HG02870 (cell line): ENCODE results near the gene SREBF2.
"Not testable (repeated sequence)": the region's sequence is repeated elsewhere in the genome, so short reads cannot be mapped to it uniquely, and the experiment has no call there.

Experiments used
- ATAC-seq: cut with Tn5 transposase; IDR thresholded peaks from one replicate; pipeline ENCODE4 v1.9.1; 2021; ENCODE audit warnings: mild to moderate bottlenecking, moderate library complexity; ENCODE audit not compliant: unreplicated experiment

SREBF2 gene

DNA sequence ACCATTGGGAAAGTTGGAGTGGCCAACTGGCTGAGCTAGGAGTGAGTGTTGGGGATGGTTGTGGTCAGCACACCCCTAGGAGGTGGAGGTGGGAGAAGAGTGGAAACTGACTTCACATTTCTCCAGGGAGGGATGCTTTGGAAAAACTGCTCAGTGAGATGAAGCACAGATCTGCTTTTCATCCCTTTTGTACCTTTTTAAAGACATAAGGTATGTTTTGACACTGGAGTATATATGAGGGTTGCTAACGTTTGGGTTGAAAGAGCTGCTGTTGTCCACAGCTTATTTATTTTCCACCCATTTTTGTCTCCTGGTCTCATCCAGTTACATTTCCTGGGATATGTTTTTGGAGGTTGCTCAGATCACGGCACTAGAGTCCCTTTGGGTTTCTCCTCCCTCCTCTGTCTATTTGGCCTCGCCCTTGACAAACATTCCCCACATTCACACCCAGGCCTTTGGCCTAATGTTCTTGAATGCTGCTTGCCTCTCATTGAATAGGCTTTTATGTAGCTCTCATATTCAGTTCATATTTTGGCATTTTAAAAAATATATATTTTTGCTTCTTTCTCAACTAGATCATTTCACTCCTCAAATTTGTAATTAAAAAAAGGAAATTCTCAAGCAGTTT lies 8.3 kb downstream of the SREBF2 start:
- no peak for ATAC-seq

DNA sequence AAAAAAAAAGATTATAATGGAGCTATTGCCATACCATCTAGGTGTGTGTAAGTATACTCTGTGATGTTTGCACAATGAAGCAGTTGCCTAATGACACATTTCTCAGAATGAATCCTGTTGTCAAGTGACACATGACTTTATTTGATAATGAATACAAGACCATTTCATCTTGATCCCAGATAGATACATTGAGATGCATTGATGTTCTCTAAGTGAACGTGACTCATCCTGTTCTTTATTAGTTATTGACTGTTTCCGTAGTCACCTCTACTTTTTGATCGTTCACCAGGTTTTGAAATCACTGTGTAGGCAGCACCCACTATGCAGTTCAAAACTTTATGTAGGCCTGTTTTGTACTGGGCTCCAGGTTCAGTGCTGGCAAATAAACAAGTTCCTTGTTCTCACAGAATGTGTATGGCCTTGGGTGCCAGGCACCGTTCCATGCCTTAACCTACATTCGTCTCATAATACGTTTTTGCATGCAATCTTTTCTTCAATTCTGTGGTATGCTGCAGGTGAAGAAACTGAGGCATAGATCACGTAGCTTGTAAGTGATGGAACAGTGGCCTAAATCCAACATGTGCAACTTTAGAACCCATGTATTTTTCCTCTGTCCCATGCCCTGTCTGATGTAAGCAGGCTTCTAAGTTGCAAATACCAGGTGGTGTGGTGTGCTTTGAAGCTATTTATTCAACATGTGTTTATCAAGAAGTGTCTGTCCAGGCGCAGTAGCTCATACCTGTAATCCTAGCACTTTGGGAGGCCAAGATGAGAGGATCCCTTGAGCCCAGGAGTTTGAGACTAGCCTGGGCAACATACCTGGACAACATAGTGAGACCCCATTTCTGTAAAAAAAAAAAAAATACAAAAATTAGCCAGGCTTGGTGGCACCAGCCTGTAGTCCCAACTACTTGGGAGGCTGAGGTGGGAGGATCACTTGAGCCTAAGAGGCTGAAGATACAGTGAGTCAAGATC lies 10.4 kb downstream of the SREBF2 start:
- ATAC-seq: no peak

DNA sequence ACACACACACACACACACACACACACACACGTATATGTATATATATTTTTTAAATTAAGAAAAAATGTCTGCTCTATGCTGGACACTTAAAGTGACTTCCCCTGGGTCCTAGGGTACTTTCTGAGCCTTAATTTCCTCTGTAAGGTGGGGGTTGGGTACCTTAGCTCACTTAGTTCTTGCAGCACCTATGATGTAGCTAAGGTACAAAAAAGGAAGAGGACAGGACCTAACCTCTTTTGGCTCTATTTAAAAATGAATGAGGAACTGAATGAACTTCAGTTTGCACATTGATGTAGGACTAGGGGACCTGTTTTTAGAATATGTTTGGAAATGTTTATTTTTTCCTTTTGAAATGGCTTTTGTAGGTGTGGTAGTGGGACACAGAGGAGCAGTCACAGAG lies 11.1 kb downstream of the SREBF2 start:
- no peak for ATAC-seq

DNA sequence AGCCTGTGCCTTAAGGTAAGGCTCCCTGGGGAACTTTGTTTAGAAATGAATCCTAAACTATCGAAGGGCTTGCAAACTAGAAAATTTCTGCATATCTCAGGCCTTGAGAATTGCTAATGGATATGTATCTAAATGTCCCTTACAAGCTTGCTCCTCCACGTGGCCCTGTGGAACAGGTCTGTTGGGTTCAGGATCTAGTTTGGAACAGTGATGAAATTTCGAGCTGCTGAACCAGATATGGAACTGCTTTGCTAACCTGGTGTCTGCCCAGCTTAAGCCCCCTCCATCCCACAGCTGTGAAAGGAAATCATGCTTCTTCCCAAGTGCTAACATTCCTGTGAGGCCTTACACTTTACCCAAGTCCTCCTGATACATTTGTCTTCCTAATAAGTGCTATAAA lies 11.6 kb downstream of the SREBF2 start:
- ATAC-seq: no peak

DNA sequence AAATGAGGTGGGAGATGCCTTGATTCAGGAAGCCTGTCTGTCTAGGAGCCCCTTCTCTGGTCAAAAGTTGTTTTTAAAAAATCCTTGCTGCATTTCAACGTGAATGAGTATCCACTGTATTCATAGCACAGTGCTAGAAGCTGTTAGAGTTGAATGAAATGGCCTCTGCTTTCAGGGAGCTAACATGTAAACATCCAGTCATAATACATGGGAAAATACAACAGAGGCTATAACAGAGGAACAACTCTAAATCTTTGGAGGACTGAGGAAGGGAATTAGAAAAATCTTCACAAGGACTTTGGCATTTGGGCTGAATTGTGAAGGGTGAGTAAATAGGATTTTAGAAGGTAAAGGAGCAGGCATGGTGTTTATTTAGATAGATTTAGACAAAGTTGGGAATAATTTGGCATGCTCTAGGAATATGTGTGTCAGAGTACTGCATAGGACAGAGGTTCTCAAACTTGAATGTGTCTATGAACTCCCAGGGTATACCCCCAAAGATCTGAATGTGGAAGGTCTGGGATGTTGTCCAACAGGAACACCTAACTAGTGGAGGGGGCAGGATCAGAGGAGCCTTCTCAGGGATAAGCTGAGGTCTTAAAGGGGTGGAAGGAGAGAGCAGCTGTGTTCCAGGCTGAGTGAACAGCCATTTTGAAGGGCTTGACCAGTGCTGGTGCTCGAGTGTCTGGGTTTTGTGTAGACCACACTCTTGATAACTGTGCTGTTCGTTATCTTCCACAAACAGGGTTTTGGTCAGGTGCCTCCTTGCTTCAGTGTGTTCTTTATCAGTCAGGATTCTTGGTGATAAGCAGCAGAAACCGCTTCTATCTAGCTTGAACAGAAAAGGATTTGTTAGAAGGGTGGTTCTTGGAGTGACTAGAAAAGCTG lies 12.7 kb downstream of the SREBF2 start:
- no peak for ATAC-seq

DNA sequence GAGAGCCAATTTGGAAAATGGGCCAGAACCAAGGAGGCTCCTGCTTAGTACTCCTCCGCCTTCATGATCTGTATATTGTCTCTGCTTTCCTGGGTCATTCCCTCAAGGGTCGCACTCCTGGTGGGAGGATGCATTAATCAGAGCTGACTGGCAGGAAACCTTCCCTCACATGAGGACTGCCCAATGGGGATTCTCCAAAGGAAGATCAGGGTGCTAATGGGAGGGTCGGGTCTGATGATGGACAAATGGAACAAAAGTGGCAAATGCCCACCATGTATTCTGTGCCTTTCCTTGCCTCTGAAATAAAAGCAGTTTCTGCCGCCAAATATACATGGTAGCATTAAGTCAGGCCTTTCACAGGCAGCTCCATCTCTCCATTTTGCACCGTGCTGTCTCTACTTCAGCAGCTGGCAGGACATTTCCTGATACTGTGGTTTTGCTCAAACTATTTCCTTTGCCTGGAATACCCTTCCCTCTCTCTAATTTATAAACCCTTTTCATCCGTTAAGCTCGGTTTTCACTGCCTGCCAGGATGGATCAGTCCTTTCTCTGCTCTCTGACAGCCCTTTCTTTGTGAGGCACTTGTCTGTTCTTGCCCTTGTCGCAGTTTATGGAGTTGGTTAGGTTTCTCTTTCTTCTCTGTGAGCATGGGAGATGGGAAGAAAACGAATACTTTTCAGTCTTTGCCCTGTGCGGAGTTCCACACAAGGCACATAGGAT lies 13.5 kb downstream of the SREBF2 start:
- no peak for ATAC-seq

DNA sequence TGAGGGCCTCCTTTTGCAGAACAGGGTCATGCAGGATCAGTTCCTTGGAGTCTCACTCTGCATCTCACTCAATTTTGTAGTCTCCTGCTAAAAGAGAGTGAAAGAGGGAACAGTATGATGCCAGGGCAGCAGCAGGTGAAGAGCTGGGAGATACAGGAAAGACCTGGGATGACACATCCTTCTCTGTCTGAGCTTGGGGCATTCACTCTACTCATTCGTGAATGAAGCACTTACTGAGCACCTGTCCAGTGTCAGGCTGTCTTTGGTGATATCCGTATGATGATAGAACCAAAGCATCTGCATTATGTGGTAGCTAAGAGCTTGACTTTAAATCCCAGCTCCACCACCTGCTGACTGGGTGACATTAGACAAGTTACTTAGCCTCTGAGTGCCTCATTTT lies 14.4 kb downstream of the SREBF2 start:
- no peak for ATAC-seq

DNA sequence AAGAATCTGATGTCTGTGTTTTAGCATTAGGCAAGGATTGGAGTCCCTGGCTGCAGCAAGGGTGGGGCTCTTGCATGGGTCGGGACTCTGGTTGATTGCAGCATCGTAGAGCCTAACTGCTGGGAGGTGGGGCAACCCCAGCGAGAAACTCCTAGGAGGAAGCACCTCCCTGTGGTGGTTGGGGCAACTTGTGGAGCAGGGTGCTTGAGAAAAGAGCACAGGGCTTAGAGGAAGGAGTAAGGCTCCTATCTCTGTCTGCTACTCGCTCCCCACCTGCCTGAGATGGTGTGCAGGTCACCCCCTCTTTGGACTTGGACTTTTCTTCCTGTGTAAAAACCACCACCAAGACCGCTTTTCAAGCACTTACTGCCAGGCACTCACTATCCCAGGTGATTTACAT lies 15.6 kb downstream of the SREBF2 start:
- ATAC-seq: no peak

DNA sequence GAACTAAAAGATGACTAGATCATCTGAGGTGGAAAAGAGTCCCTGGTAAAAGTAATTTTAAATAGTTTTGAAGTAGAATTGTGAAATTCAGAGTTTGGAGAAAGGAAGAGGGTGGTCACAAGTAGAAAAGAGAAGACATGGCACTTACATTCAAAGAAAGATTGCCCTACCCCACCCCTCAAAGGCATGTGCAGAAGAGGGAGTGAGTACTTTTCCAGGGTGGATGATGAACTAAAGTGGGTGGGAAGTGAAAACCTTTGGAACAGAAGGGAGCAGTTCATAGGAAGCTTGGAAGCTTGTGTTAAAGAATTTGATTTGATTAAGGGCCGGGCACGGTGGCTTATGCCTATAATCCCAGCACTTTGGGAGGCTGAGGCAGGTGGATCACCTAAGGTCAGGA lies 23.6 kb downstream of the SREBF2 start:
- ATAC-seq: no peak

DNA sequence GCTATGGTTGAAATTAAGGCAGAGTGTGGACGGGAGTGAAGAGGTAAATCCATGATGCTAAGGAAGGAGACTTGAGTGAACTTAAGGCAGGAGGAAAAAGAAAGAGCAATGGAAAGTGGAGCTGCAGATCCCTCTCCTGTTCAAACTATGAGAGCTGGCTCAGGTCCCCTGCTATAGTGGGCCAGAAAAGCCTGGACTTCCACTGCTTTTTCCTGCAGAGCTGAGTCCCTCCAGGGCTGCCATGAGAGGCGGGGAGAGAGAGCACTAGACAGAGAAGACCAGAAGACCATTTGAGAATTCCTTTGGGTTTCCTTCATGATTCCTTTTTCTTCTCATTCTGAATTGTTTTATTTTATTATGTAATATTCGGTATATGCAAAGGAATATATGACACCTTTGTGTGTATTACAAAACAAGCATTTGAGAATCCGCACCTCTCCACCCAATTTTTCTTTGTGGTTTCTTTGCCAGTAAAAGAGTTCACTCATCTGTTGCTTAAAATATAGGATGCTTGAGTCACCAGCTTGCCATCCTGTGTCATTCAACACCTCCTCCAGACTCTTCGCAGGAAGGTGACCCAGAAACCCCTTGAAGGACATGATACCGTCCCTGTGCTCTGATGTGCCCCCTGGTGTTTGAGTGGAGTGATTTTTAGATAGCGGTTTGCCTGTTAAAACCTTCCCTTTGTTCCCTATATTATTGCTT lies 24.4 kb downstream of the SREBF2 start:
- no peak for ATAC-seq

DNA sequence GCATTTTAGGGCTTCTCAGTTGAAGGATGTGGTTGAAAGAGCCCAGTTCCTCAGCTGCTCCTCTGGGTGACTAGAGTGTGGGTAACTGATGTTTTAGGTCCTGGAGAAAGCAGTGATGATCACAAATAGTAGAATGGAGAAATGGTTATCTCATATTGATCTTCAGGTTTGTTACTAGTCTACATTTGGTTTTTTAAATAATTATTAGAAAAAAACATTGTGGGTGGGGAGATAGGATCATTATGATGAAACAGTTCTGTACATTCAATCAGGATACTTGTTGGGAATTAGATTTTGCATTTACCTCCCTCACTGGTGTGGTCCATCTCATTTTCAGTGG lies 24.9 kb downstream of the SREBF2 start:
- ATAC-seq: no peak

DNA sequence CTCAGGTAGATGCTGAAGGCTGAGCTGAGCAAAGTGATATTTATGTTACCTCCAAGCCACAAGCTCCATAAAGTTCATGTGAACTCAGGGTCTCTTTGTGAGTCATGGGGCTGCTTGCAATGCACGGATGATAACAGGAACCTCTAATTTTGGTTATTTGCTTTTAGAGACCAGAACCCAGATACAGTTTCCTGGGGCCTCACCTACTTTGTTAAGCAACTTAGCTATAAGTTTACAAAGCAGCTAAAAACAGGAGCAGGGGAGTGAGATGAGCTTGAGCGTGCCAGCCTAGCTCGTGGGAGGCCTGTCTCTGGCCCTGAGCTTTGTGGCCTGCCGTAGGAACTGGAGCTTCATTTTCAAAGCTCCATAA lies 29.2 kb downstream of the SREBF2 start:
- ATAC-seq: peak; percentile 52

DNA sequence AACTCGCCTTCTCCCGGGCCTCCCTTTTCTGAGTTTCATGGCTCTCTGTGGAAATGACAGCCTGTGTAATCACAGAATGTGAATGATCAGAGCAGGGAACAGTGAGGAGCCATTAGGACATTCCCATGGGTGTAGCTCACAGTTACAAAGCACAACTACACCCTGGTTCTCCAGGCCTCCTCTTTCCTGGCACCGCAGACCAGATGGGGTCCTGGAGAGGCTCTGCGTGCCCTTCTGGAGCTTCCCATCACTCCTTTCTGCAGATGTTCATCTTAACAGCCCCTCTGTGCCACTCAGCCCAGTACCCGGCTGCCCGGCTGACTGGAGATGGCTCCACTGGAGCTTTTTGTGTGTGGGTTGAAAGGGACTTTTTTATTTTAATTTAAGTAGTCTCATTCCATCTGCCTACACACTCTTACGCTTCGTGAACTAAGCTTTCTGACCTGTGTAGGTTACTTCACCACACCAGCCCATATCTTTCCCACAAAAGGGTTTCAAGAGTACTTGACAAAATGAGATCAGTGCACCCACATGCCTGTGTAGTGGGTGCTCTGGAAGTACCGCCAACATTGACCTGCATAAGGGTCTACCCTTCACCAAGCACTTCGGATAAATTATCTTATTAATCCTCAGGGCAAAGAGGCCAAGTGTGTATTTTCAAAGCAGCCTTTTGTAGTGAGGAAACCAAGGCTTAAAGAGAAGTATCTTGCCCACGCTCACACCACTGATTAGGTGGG lies 29.8 kb downstream of the SREBF2 start:
- ATAC-seq: peak; percentile 61

DNA sequence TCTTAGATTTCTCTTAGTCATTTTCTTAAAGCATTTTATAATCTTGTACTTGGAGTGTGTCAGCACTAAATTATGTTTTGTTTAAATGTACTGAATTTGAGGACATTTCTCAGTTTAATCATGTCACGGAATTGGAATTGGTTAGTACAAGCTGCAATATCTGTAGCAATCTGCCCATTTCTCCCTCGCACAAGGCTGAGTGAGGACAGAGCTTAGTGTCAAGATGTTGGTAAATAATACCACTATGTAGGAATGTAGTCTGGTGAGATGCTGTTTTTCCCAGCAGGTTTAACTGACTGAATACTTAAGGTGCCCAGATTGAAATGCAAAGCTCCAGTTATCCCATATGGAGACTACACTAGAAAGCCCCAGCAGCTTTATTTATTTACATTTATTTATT lies 30.6 kb downstream of the SREBF2 start:
- ATAC-seq: no peak

DNA sequence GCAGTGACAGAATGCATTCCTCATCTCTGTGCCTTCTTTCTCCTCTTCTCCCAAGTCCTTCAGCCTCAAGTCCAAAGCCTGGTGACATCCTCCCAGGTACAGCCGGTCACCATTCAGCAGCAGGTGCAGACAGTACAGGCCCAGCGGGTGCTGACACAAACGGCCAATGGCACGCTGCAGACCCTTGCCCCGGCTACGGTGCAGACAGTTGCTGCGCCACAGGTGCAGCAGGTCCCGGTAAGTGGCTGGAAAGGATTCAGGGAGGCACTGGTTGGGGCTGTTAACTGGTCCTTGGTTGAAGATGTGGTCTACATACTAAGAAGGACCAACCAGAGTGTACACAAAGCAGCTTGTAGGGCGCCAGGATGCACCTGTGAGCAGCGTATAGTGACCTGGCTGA lies 35.7 kb downstream of the SREBF2 start:
- no peak for ATAC-seq

DNA sequence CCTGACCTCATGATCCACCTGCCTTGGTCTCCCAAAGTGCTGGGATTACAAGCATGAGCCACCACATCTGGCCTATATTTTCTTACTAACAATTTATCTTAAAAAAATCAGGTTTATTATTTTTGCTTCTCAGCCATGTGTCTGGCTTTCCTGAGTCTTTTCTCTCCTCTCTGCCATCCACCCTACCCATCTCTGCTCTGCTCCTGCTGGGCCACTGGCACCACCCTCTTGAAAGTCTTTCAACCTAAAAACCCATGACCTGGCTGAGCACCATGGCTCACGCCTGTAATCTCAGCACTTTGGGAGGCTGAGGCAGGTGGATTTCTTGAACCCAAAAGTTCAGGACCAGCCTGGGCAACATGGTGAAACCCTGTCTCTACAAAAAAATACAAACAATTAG lies 37.2 kb downstream of the SREBF2 start:
- not testable (repeated sequence) for ATAC-seq

DNA sequence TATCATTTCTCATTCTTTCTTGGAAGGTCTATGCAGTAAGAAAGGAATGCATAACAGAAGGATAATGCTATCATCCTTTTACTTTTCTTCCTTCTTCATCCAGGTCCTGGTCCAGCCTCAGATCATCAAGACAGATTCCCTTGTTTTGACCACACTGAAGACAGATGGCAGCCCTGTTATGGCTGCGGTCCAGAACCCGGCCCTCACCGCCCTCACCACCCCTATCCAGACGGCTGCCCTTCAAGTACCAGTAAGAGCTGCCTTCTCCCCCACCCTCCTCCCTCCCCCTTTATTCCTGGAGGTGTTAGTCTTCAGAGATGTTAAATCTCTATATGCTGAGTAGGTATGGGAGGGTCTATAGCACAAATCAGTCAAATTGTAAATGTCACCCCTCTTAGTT lies 37.9 kb downstream of the SREBF2 start:
- no peak for ATAC-seq

DNA sequence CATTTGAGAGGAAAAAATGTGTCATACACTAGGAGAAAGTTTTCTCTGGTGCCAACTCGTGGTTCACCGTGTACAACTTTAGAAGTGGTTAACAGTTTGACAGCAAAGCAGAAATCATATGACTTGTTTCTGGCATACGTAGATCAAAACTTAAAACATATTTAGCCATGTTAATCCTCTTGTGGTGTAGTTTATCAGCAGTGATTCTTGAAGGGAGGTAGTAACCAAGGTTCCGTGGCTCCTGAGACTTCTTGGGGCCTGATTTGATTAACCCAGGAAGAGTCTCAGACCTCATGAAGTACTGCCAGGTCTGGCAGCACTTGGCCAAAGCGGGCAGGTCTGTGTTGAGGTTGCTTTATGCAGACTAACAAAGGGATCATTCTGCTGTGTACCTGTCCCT lies 40.5 kb downstream of the SREBF2 start:
- no peak for ATAC-seq

DNA sequence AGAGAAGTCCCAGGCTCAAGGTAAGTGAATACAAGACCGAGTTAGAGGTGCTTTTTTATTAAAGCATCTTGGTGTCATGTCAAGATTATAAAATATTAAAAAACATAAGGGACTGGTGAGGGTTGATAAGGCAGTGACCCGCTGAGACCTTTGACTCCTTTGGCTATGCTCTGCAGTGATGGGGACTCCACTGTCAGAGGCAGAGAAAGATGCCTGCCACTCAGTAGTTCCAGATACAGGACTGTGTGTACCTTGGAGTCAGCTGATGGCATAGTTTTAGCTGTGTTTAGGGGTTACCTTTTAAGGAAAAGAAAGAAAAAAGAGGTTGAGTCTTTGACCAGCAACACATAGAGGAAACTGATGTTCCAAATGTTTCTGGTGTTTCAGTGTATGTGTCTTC lies 41.2 kb downstream of the SREBF2 start:
- ATAC-seq: no peak
